ENCODE data around the gene RECQL5.
A peak's percentile ranks its signal among the peaks of the same experiment; 100 is the strongest.

The RECQL5 gene

DNA sequence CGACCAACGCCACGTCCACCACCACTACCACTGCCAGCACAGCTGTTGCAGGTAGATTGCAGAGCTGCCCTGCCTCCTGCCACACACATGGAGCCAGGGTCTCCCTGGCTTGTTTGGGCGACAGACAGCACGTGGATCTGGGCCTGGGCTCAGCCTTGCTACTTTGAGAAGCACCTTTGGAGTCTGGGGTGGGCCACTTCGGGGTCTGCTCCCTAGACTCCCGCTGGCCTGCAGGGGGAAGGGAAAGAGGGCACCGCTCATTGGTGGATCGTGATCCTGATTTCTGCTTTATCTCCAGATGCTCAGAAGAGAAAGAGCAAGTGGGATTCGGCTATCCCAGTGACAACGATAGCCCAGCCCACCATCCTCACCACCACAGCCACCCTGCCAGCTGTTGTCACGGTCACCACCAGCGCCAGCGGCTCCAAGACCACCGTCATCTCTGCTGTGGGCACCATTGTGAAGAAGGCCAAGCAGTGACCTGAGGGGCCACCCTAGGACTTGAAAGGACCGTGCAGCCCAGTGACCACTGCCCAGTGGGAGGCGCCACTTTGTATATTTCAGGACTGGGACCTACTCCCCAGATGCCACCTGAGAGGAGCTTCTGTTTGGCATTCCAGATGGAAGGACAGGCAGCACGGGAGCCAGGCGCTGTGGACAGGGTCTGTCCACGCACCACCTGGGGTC, 39.2 kb upstream of the RECQL5 start:
- TF ChIP-seq, protein P1, sequence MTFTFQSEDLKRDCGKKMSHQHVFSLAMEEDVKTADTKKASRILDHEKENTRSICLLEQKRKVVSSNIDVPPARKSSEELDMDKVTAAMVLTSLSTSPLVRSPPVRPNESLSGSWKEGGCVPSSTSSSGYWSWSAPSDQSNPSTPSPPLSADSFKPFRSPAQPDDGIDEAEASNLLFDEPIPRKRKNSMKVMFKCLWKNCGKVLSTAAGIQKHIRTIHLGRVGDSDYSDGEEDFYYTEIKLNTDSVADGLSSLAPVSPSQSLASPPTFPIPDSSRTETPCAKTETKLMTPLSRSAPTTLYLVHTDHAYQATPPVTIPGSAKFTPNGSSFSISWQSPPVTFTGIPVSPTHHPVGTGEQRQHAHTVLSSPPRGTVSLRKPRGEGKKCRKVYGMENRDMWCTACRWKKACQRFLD (tag by site-specific recombination; IDR thresholded peaks at IDR 0.05) = no peak
- no peak for TF ChIP-seq ZNF211 (tag by site-specific recombination; IDR thresholded peaks at IDR 0.05; ENCODE audit: low read depth)
- no peak for TF ChIP-seq ZIC2 (tag by site-specific recombination; IDR thresholded peaks at IDR 0.05)
- no peak for TF ChIP-seq MYNN (tag by site-specific recombination; IDR thresholded peaks at IDR 0.05; ENCODE audit: borderline replicate concordance)
- TF ChIP-seq HOXC10 (CRISPR knock-in tag; IDR thresholded peaks at IDR 0.05) = no peak
- no peak for TF ChIP-seq KLF1 (tag by site-specific recombination; IDR thresholded peaks at IDR 0.05)
- no peak for TF ChIP-seq ZNF530 (tag by site-specific recombination; IDR thresholded peaks at IDR 0.05; ENCODE audit: low read depth)
- ChIA-PET CTCF (interaction anchor here (0.5 to 1.5 kb wide), 4 partner anchors 23 to 71 kb away, joined by 3 to 10 read pairs (median 4); no protein-coding TSS in a partner anchor), POLR2A (no interaction called here)
- H3K9me3 ChIP-seq (ENCODE audit: control insufficient read depth, insufficient read depth, low read depth, low read length) = no peaks in the 10 kb centered on the region
- peak overlapping the region; percentile 9; the same call in 1 of the 2 replicates for H3K27ac ChIP-seq (ENCODE audit: extremely low read depth, low read depth, low read length)
- no peak overlapping the region for H3K4me3 ChIP-seq (ENCODE audit: low read depth, low read length)
- peaks cover 19 to 75% of the 10 kb centered on the region in 2 experiments for H3K36me3 ChIP-seq (ENCODE audit: control insufficient read depth in 2 of 2, insufficient read depth in 1 of 2, low read length in 2 of 2)
- no peaks in the 10 kb centered on the region for H3K4me1 ChIP-seq (ENCODE audit: control insufficient read depth, insufficient read depth, low read length)

DNA sequence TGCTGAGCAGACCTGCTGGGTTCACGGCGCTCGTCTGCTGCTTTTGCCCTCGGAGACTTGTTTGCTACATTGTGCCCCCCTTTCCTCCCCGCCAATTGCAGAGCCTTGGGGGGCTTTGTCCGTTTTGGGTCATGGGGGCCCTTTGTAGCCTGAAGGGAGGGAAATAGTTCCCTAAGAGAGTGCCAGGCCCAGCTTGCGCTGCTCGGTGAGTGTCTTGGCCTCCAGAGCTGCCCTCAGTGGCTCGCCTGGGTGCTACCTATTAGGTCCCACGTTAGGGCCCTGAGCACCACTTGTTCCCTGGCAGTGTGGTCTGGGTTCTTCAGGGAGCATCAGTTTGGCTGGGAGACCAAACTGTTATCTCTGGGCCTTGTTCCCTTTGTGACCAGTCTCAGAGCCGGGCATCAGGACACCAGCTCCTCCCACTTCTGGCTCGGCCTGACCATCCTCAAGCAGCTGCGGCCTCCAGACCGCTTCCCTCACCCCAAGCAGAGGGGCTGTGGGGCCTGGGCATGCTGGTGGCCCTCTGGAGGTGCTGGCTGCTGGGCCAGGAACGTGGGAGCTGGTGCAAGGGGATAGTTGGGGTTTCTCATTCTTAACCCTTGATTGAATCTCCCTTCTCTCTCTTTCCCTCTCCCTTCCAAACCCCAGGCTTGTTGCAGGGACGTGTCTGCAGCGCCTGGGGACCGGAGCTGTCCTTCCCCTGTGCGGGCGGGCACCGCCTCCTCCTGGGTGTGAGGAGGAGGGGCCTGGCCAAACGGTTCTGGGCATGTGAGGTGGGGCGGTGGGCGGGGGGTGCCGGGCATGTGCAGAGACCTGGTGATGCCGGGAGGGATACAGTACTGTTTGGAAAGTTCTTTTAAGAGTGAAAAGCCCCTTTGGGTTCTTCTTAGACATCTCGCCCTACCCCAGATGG, 38.3 kb upstream of the RECQL5 start:
- Histone ChIP-seq H3K4me1 (ENCODE audit: control insufficient read depth, insufficient read depth, low read length) (no peaks in the 10 kb centered on the region), H3K27ac (ENCODE audit: extremely low read depth, low read depth, low read length) (no peak overlapping the region), H3K9me3 (ENCODE audit: control insufficient read depth, insufficient read depth, low read depth, low read length) (no peaks in the 10 kb centered on the region), H3K36me3 (ENCODE audit: control insufficient read depth in 2 of 2, insufficient read depth in 1 of 2, low read length in 2 of 2) (peaks cover 19 to 85% of the 10 kb centered on the region in 2 experiments), H3K4me3 (ENCODE audit: low read depth, low read length) (no peak overlapping the region)
- CTCF ChIA-PET = interaction anchor here (0.5 to 1.5 kb wide), 3 partner anchors 13 to 43 kb away, joined by 3 to 10 read pairs (median 3); no protein-coding TSS in a partner anchor
- POLR2A ChIA-PET = no interaction called here
- TF ChIP-seq ZFHX2 (tag by site-specific recombination; conservative IDR thresholded peaks at IDR 0.05) = 0 out of 2 replicates have a peak, but pooled peaks have one; percentile 17
- no peak for TF ChIP-seq ZSCAN4 (tag by site-specific recombination; IDR thresholded peaks at IDR 0.05)
- TF ChIP-seq ZNF560 (tag by site-specific recombination; IDR thresholded peaks at IDR 0.05; ENCODE audit: borderline replicate concordance) = no peak

GRCh38 chr17:75703591-75703990, 36.6 kb upstream of the RECQL5 start:
- Histone ChIP-seq H3K9me3 (ENCODE audit: control insufficient read depth, insufficient read depth, low read depth, low read length) (no peaks in the 10 kb centered on the region), H3K36me3 (ENCODE audit: control insufficient read depth in 2 of 2, insufficient read depth in 1 of 2, low read length in 2 of 2) (peaks cover 29 to 99% of the 10 kb centered on the region in 2 experiments), H3K27ac (ENCODE audit: extremely low read depth, low read depth, low read length) (no peak overlapping the region), H3K4me1 (ENCODE audit: control insufficient read depth, insufficient read depth, low read length) (no peaks in the 10 kb centered on the region), H3K4me3 (ENCODE audit: low read depth, low read length) (no peak overlapping the region)
- ChIA-PET CTCF (interaction anchor here (0.5 to 3.1 kb wide), 6 partner anchors 44 to 1219 kb away, joined by 3 to 15 read pairs (median 4); partner anchors contain the start of gene SMIM5), POLR2A (interaction anchor here (0.6 kb wide), 1 partner anchor 117 kb away, joined by 3 read pairs; no protein-coding TSS in a partner anchor)
- TF ChIP-seq ZNF549 (tag by site-specific recombination; IDR thresholded peaks at IDR 0.05) (no peak), ZNF311 (tag by site-specific recombination; IDR thresholded peaks at IDR 0.05; ENCODE audit: borderline replicate concordance) (no peak), ZBTB20 (tag by site-specific recombination; IDR thresholded peaks at IDR 0.05) (no peak), GLI2 (tag by site-specific recombination; IDR thresholded peaks at IDR 0.05; ENCODE audit: borderline replicate concordance, low read depth) (no peak), ZNF654 (tag by site-specific recombination; IDR thresholded peaks at IDR 0.05; ENCODE audit: low read depth) (no peak), KLF16 (tag by site-specific recombination; IDR thresholded peaks at IDR 0.05) (no peak), SALL2 (tag by site-specific recombination; IDR thresholded peaks at IDR 0.05; ENCODE audit: borderline replicate concordance) (no peak), ZNF76 (tag by site-specific recombination; IDR thresholded peaks at IDR 0.05; ENCODE audit: borderline replicate concordance, low read depth) (no peak), ZNF132 (tag by site-specific recombination; IDR thresholded peaks at IDR 0.05; ENCODE audit: borderline replicate concordance) (no peak), KLF17 (tag by site-specific recombination; IDR thresholded peaks at IDR 0.05) (no peak), OVOL3 (tag by site-specific recombination; IDR thresholded peaks at IDR 0.05) (no peak)
- TF ChIP-seq, protein P2, sequence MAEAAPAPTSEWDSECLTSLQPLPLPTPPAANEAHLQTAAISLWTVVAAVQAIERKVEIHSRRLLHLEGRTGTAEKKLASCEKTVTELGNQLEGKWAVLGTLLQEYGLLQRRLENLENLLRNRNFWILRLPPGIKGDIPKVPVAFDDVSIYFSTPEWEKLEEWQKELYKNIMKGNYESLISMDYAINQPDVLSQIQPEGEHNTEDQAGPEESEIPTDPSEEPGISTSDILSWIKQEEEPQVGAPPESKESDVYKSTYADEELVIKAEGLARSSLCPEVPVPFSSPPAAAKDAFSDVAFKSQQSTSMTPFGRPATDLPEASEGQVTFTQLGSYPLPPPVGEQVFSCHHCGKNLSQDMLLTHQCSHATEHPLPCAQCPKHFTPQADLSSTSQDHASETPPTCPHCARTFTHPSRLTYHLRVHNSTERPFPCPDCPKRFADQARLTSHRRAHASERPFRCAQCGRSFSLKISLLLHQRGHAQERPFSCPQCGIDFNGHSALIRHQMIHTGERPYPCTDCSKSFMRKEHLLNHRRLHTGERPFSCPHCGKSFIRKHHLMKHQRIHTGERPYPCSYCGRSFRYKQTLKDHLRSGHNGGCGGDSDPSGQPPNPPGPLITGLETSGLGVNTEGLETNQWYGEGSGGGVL (tag by site-specific recombination; IDR thresholded peaks at IDR 0.05) = no peak
